Tibial nerve (tissue), 4 donors: ENCODE results near the gene AP3D1.

Experiments
- CTCF ChIP-seq, 5 experiments: fragments of 200-600 bp in 3 of 5; fragments of 450-650 bp in 2 of 5; sonication (generic) in 3 of 5; IDR thresholded peaks; one replicate each; pipeline ENCODE4 v1.5.1; 2016 to 2019; ENCODE audit warnings: antibody characterized with exemption in 5 of 5, mild to moderate bottlenecking in 3 of 5, moderate library complexity in 2 of 5
- EP300 ChIP-seq, 2 donors: sonication (generic); formaldehyde crosslinking; IDR thresholded peaks; one replicate each; pipeline ENCODE4 v1.6.1; 2017; ENCODE audit warnings: antibody characterized with exemption in 2 of 2, mild to moderate bottlenecking in 1 of 2
- POLR2A ChIP-seq, 2 donors: fragments of 450-650 bp; IDR thresholded peaks; one replicate each; pipeline ENCODE4 v1.6.1; 2017; ENCODE audit warnings: antibody characterized with exemption in 2 of 2, mild to moderate bottlenecking in 2 of 2, moderate library complexity in 2 of 2

- peak; percentile 52 to 89 for TF ChIP-seq EP300 (IDR thresholded peaks at IDR 0.05)
- TF ChIP-seq CTCF (IDR thresholded peaks at IDR 0.05) = no peak
- peak in 1 of 2 donors; percentile 40 for TF ChIP-seq POLR2A (IDR thresholded peaks at IDR 0.05)
These were observed at the start of gene AP3D1 for GRCh38 chr19:2151339-2152229.
